ENCODE results near the gene EID2B.

Gene EID2B

GRCh38 chr19:39563408-39563807 is 30.8 kb upstream of the EID2B start:
- H3K9ac ChIP-seq = no peak overlapping the region
- TF ChIP-seq CTCF (IDR thresholded peaks at IDR 0.05) = no peak
- H3K9me3 ChIP-seq (ENCODE audit: control insufficient read depth, low read length) = no peaks in the 10 kb centered on the region
- H3K4me2 ChIP-seq (ENCODE audit: low read length) = no peak overlapping the region
- H3K4me3 ChIP-seq (ENCODE audit: low read depth, low read length) = no peak overlapping the region
- no peak overlapping the region for H3K27ac ChIP-seq
- H2AFZ ChIP-seq = no peak overlapping the region
- no peaks in the 10 kb centered on the region for H3K79me2 ChIP-seq
- H3K36me3 ChIP-seq (ENCODE audit: control insufficient read depth, insufficient read depth, low read length) = no peaks in the 10 kb centered on the region
- peaks cover 6% of the 10 kb centered on the region for H3K4me1 ChIP-seq
- no peaks in the 10 kb centered on the region for H3K27me3 ChIP-seq (ENCODE audit: control insufficient read depth, insufficient read depth, low read length)

GRCh38 chr19:39558624-39559117 is 26.0 kb upstream of the EID2B start:
- Histone ChIP-seq H3K4me1 (peaks cover 13% of the 10 kb centered on the region), H3K4me2 (ENCODE audit: low read length) (peak overlapping the region; percentile 12), H3K27ac (peak overlapping the region; percentile 48), H2AFZ (peak overlapping the region; percentile 89), H3K79me2 (no peaks in the 10 kb centered on the region), H3K9me3 (ENCODE audit: control insufficient read depth, low read length) (no peaks in the 10 kb centered on the region), H3K36me3 (ENCODE audit: control insufficient read depth, insufficient read depth, low read length) (no peaks in the 10 kb centered on the region), H3K4me3 (ENCODE audit: low read depth, low read length) (peak overlapping the region; percentile 21), H3K9ac (no peak overlapping the region), H3K27me3 (ENCODE audit: control insufficient read depth, insufficient read depth, low read length) (no peaks in the 10 kb centered on the region)
- TF ChIP-seq CTCF (IDR thresholded peaks at IDR 0.05) = no peak

GRCh38 chr19:39557811-39558623 is 25.4 kb upstream of the EID2B start:
- Histone ChIP-seq H3K9ac (no peak overlapping the region), H3K79me2 (no peaks in the 10 kb centered on the region), H3K36me3 (ENCODE audit: control insufficient read depth, insufficient read depth, low read length) (no peaks in the 10 kb centered on the region), H3K9me3 (ENCODE audit: control insufficient read depth, low read length) (no peaks in the 10 kb centered on the region), H3K27ac (peak overlapping the region; percentile 48), H3K4me2 (ENCODE audit: low read length) (peak overlapping the region; percentile 12), H3K27me3 (ENCODE audit: control insufficient read depth, insufficient read depth, low read length) (no peaks in the 10 kb centered on the region), H2AFZ (peak overlapping the region; percentile 89), H3K4me1 (peaks cover 13% of the 10 kb centered on the region), H3K4me3 (ENCODE audit: low read depth, low read length) (peak overlapping the region; percentile 21)
- TF ChIP-seq CTCF (IDR thresholded peaks at IDR 0.05) = no peak

GRCh38 chr19:39555883-39556282 is 23.2 kb upstream of the EID2B start:
- H3K79me2 ChIP-seq = no peaks in the 10 kb centered on the region
- no peaks in the 10 kb centered on the region for H3K27me3 ChIP-seq (ENCODE audit: control insufficient read depth, insufficient read depth, low read length)
- no peak overlapping the region for H3K9ac ChIP-seq
- TF ChIP-seq CTCF (IDR thresholded peaks at IDR 0.05) = no peak
- no peak overlapping the region for H3K27ac ChIP-seq
- H3K9me3 ChIP-seq (ENCODE audit: control insufficient read depth, low read length) = no peaks in the 10 kb centered on the region
- no peak overlapping the region for H2AFZ ChIP-seq
- no peak overlapping the region for H3K4me2 ChIP-seq (ENCODE audit: low read length)
- no peaks in the 10 kb centered on the region for H3K36me3 ChIP-seq (ENCODE audit: control insufficient read depth, insufficient read depth, low read length)
- H3K4me3 ChIP-seq (ENCODE audit: low read depth, low read length) = no peak overlapping the region
- H3K4me1 ChIP-seq = peaks cover 13% of the 10 kb centered on the region
